Measurements from ENCODE around the gene MRPL14. TPM values are rescaled to one million over a fixed set of nuclear protein-coding genes. Genes with fewer than 3 reads are reported as not detected.

The MRPL14 gene
- total and polyA plus RNA-seq, 10 of the 15 experiments (the other 5 are each of a cell fraction or from before 2014, with no cell fraction given), result 80.5 to 294 (median 122) TPM

DNA sequence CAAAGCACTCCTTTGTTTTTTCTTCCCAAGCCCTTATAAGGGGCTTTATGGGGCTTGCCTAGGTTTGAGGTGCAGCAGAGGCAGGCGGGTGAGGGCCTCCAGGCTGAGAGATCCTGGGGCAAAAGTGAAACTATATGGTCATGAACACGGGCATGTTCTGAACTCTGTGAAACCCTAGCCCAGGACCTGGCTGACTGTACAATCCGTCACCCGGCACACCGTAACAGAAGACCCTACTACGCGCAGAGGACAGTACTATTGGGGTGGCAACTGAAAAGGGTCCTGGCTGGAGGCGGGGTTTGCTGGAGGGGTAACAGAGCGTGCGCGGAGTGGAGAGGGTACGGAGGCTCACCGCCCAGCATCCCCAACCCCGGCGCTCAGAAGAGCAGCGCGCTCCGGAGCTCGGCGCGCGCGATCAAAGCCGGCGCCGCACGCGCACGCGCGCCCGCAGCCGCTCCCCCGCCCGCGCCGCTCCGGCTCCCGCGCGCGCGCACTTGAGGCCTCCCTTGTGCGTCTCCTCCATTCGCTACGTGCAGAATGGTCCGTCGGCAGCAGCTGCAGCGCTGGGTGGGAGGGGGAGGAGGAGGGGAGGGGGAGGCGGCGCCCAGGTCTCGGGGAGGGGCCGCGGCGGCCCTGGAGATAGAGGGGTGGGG lies 54.2 kb downstream of the MRPL14 start (continued):
- TF ChIP-seq, protein P1, sequence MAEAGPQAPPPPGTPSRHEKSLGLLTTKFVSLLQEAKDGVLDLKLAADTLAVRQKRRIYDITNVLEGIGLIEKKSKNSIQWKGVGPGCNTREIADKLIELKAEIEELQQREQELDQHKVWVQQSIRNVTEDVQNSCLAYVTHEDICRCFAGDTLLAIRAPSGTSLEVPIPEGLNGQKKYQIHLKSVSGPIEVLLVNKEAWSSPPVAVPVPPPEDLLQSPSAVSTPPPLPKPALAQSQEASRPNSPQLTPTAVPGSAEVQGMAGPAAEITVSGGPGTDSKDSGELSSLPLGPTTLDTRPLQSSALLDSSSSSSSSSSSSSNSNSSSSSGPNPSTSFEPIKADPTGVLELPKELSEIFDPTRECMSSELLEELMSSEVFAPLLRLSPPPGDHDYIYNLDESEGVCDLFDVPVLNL (IDR thresholded peaks at IDR 0.05; ENCODE audit: low read depth, low read length), result no peak
- TF ChIP-seq POLR2AphosphoS5 (IDR thresholded peaks at IDR 0.05; ENCODE audit: low read length) (peak; percentile 64; the same call in 1 of the 2 replicates), SMC3 (IDR thresholded peaks at IDR 0.05; ENCODE audit: borderline replicate concordance, low read length) (no peak), NFXL1 (IDR thresholded peaks at IDR 0.05; ENCODE audit: borderline replicate concordance) (no peak), RCOR1 (conservative IDR thresholded peaks at IDR 0.05; ENCODE audit: low read depth, low read length) (no peak), CBFB (IDR thresholded peaks at IDR 0.05; ENCODE audit: low read depth) (no peak), JUND (IDR thresholded peaks at IDR 0.05; ENCODE audit: low read depth, low read length) (no peak), KAT2A (conservative IDR thresholded peaks at IDR 0.05; ENCODE audit: control insufficient read depth, low read depth, low read length) (no peak), DPF2 (IDR thresholded peaks at IDR 0.05) (peak; percentile 98), HDAC6 (IDR thresholded peaks at IDR 0.05; ENCODE audit: unreplicated experiment) (no peak), RBBP5 (conservative IDR thresholded peaks at IDR 0.05) (no peak), CHD2 (IDR thresholded peaks at IDR 0.05; ENCODE audit: borderline replicate concordance, low read depth, low read length) (no peak), SMAD5 (IDR thresholded peaks at IDR 0.05; ENCODE audit: low read depth) (no peak), HDGF (IDR thresholded peaks at IDR 0.05) (peak; percentile 19; the same call in 1 of the 2 replicates), HDAC2 (IDR thresholded peaks at IDR 0.05) (no peak)
- TF ChIP-seq, protein P2, sequence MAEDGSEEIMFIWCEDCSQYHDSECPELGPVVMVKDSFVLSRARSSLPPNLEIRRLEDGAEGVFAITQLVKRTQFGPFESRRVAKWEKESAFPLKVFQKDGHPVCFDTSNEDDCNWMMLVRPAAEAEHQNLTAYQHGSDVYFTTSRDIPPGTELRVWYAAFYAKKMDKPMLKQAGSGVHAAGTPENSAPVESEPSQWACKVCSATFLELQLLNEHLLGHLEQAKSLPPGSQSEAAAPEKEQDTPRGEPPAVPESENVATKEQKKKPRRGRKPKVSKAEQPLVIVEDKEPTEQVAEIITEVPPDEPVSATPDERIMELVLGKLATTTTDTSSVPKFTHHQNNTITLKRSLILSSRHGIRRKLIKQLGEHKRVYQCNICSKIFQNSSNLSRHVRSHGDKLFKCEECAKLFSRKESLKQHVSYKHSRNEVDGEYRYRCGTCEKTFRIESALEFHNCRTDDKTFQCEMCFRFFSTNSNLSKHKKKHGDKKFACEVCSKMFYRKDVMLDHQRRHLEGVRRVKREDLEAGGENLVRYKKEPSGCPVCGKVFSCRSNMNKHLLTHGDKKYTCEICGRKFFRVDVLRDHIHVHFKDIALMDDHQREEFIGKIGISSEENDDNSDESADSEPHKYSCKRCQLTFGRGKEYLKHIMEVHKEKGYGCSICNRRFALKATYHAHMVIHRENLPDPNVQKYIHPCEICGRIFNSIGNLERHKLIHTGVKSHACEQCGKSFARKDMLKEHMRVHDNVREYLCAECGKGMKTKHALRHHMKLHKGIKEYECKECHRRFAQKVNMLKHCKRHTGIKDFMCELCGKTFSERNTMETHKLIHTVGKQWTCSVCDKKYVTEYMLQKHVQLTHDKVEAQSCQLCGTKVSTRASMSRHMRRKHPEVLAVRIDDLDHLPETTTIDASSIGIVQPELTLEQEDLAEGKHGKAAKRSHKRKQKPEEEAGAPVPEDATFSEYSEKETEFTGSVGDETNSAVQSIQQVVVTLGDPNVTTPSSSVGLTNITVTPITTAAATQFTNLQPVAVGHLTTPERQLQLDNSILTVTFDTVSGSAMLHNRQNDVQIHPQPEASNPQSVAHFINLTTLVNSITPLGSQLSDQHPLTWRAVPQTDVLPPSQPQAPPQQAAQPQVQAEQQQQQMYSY (CRISPR knock-in tag; IDR thresholded peaks at IDR 0.05), result no peak
- TF ChIP-seq, protein P3, sequence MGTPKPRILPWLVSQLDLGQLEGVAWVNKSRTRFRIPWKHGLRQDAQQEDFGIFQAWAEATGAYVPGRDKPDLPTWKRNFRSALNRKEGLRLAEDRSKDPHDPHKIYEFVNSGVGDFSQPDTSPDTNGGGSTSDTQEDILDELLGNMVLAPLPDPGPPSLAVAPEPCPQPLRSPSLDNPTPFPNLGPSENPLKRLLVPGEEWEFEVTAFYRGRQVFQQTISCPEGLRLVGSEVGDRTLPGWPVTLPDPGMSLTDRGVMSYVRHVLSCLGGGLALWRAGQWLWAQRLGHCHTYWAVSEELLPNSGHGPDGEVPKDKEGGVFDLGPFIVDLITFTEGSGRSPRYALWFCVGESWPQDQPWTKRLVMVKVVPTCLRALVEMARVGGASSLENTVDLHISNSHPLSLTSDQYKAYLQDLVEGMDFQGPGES (IDR thresholded peaks at IDR 0.05), result 0 out of 2 replicates have a peak, but pooled peaks have one; percentile 24
- TF ChIP-seq, protein P4, sequence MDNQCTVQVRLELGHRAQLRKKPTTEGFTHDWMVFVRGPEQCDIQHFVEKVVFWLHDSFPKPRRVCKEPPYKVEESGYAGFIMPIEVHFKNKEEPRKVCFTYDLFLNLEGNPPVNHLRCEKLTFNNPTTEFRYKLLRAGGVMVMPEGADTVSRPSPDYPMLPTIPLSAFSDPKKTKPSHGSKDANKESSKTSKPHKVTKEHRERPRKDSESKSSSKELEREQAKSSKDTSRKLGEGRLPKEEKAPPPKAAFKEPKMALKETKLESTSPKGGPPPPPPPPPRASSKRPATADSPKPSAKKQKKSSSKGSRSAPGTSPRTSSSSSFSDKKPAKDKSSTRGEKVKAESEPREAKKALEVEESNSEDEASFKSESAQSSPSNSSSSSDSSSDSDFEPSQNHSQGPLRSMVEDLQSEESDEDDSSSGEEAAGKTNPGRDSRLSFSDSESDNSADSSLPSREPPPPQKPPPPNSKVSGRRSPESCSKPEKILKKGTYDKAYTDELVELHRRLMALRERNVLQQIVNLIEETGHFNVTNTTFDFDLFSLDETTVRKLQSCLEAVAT (IDR thresholded peaks at IDR 0.05), result peak; percentile 9; the same call in 1 of the 2 replicates
- TF ChIP-seq, protein P5, sequence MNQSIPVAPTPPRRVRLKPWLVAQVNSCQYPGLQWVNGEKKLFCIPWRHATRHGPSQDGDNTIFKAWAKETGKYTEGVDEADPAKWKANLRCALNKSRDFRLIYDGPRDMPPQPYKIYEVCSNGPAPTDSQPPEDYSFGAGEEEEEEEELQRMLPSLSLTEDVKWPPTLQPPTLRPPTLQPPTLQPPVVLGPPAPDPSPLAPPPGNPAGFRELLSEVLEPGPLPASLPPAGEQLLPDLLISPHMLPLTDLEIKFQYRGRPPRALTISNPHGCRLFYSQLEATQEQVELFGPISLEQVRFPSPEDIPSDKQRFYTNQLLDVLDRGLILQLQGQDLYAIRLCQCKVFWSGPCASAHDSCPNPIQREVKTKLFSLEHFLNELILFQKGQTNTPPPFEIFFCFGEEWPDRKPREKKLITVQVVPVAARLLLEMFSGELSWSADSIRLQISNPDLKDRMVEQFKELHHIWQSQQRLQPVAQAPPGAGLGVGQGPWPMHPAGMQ (IDR thresholded peaks at IDR 0.05; ENCODE audit: borderline replicate concordance), result no peak
- TF ChIP-seq, protein P6, sequence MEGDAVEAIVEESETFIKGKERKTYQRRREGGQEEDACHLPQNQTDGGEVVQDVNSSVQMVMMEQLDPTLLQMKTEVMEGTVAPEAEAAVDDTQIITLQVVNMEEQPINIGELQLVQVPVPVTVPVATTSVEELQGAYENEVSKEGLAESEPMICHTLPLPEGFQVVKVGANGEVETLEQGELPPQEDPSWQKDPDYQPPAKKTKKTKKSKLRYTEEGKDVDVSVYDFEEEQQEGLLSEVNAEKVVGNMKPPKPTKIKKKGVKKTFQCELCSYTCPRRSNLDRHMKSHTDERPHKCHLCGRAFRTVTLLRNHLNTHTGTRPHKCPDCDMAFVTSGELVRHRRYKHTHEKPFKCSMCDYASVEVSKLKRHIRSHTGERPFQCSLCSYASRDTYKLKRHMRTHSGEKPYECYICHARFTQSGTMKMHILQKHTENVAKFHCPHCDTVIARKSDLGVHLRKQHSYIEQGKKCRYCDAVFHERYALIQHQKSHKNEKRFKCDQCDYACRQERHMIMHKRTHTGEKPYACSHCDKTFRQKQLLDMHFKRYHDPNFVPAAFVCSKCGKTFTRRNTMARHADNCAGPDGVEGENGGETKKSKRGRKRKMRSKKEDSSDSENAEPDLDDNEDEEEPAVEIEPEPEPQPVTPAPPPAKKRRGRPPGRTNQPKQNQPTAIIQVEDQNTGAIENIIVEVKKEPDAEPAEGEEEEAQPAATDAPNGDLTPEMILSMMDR (IDR thresholded peaks at IDR 0.05 in 2 of 3, conservative IDR thresholded peaks at IDR 0.05 in 1 of 3; ENCODE audit: control insufficient read depth in 2 of 3, extremely low read depth in 1 of 3, insufficient read depth in 1 of 3, low read depth in 3 of 3, low read length in 3 of 3), result no peak

Data from GM12878 (cell line).